Right ventricle myocardium inferior (tissue), 1 donor: ENCODE measurements around the gene ADGRA1. TPM values are rescaled to one million over a fixed set of nuclear protein-coding genes. Genes with fewer than 3 reads are reported as not detected.
"Not testable (repeated sequence)": the region's sequence is repeated elsewhere in the genome, so short reads cannot be mapped to it uniquely, and the experiment has no call there.

Experiments
- ATAC-seq: fragments of 200-7000 bp; cut with Tn5 transposase; one replicate; pipeline ENCODE4 v1.9.1; 2020; ENCODE audit warnings: mild to moderate bottlenecking, moderate library complexity
- DNase-seq: peaks from one replicate; pipeline ENCODE4 v3.0.0; 2021; ENCODE audit errors: missing footprints
- intact Hi-C: fragments of 100-400 bp; cut with DNase I; formaldehyde crosslinking; loops from one replicate; pipeline ENCODE4 v1.11.0; 2022
- total RNA-seq: library from RNA; stranded (reverse); fragmentation: NEBNext Ultra II Directional; extraction: Animal tissue kit (Norgen Biotek cat#: 25700); gene quantifications from one replicate; pipeline ENCODE4 v1.2.1, GENCODE V29; 2021
- donor health status: DM: no; HTN: yes; CAD: no; lungs with severe emphysema.

ADGRA1 gene
- total RNA-seq, 1 donor from 2014 or later = not detected

- ATAC-seq, DNase-seq, intact Hi-C loops: not testable (repeated sequence)
Measured at GRCh38 chr10:133151071-133151470, 63.3 kb downstream of the ADGRA1 start.

GRCh38 chr10:133151543-133151972 lies 63.8 kb downstream of the ADGRA1 start:
- ATAC-seq = no peak
- intact Hi-C loops = no loop called here
- DNase-seq = peak; percentile 47

GRCh38 chr10:133154411-133154810 lies 66.7 kb downstream of the ADGRA1 start:
- ATAC-seq (no peak), DNase-seq (no peak)
- intact Hi-C loops = no loop called here

- no peak for ATAC-seq
- peak; percentile 42 for DNase-seq
- intact Hi-C loops = no loop called here
Measured at GRCh38 chr10:133154996-133155778, 67.5 kb downstream of the ADGRA1 start.

- intact Hi-C loops = no loop called here
- DNase-seq = no peak
Measured at GRCh38 chr10:133156674-133157579, 69.2 kb downstream of the ADGRA1 start.

GRCh38 chr10:133157662-133158436 lies 70.1 kb downstream of the ADGRA1 start:
- DNase-seq (no peak), ATAC-seq (no peak)
- intact Hi-C loops = no loop called here

More at GRCh38 chr10:133156674-133157579, 69.2 kb downstream of the ADGRA1 start:
- no peak for ATAC-seq

- intact Hi-C loops = no loop called here
- no peak for ATAC-seq
Measured at GRCh38 chr10:133158437-133158755, 70.7 kb downstream of the ADGRA1 start.

GRCh38 chr10:133158756-133159610 lies 71.3 kb downstream of the ADGRA1 start:
- intact Hi-C loops = no loop called here
- ATAC-seq (no peak), DNase-seq (no peak)

More at GRCh38 chr10:133158437-133158755, 70.7 kb downstream of the ADGRA1 start:
- DNase-seq = no peak

GRCh38 chr10:133159611-133159949 lies 71.9 kb downstream of the ADGRA1 start:
- intact Hi-C loops = no loop called here
- ATAC-seq = no peak
- no peak for DNase-seq

- DNase-seq (peak; percentile 59), ATAC-seq (no peak)
- intact Hi-C loops = no loop called here
Measured at GRCh38 chr10:133159950-133160825, 72.5 kb downstream of the ADGRA1 start, which contains the start of gene KNDC1. TSS of gene KNDC1 (plus strand) at chr10:133160219. CDS start at chr10:133160468, 249 bp downstream.

- DNase-seq = peak; percentile 44
- intact Hi-C loops = no loop called here
- no peak for ATAC-seq
Measured at GRCh38 chr10:133160826-133161471, 73.2 kb downstream of the ADGRA1 start.

GRCh38 chr10:133161486-133162109 lies 73.9 kb downstream of the ADGRA1 start:
- no peak for ATAC-seq
- intact Hi-C loops = no loop called here
- no peak for DNase-seq

GRCh38 chr10:133162178-133162909 lies 74.6 kb downstream of the ADGRA1 start:
- ATAC-seq (no peak), DNase-seq (no peak)
- intact Hi-C loops = no loop called here

GRCh38 chr10:133162910-133163856 lies 75.5 kb downstream of the ADGRA1 start:
- ATAC-seq (no peak), DNase-seq (peak; percentile 53)
- intact Hi-C loops = no loop called here
